Endothelial cell (in vitro differentiated cells): ENCODE results near the gene VRK2. TPM values are rescaled to one million over a fixed set of nuclear protein-coding genes. Genes with fewer than 3 reads are reported as not detected.
"Not testable (repeated sequence)": the region's sequence is repeated elsewhere in the genome, so short reads cannot be mapped to it uniquely, and the experiment has no call there.

Source experiments
- DNase-seq: peaks from one replicate; pipeline ENCODE4 v3.0.0; 2021; ENCODE audit warnings: low spot score
- H3K27ac Mint-ChIP-seq: one replicate; pipeline ENCODE4 v1.8.0; 2021; ENCODE audit warnings: mixed read lengths, inconsistent platforms; ENCODE audit not compliant: unreplicated experiment
- H3K27me3 Mint-ChIP-seq: one replicate; pipeline ENCODE4 v1.8.0; 2021; ENCODE audit warnings: mild to moderate bottlenecking, moderate library complexity, mixed read lengths, inconsistent platforms; ENCODE audit not compliant: unreplicated experiment
- H3K36me3 Mint-ChIP-seq: one replicate; pipeline ENCODE4 v1.8.0; 2021; ENCODE audit warnings: mild to moderate bottlenecking, low read depth, mixed read lengths, inconsistent platforms; ENCODE audit not compliant: unreplicated experiment
- H3K4me1 Mint-ChIP-seq: one replicate; pipeline ENCODE4 v1.8.0; 2021; ENCODE audit warnings: mild to moderate bottlenecking, mixed read lengths, inconsistent platforms; ENCODE audit not compliant: unreplicated experiment
- H3K4me3 Mint-ChIP-seq: one replicate; pipeline ENCODE4 v1.8.0; 2021; ENCODE audit warnings: mild to moderate bottlenecking, mixed read lengths, inconsistent platforms; ENCODE audit not compliant: unreplicated experiment
- H3K9me3 Mint-ChIP-seq: one replicate; pipeline ENCODE4 v1.8.0; 2021; ENCODE audit warnings: mixed read lengths, inconsistent platforms; ENCODE audit not compliant: unreplicated experiment
- total RNA-seq: library from RNA; stranded (reverse); fragmentation: NEBNext Ultra II Directional; extraction: Animal tissue kit (Norgen Biotek cat#: 25700); gene quantifications from one replicate; pipeline ENCODE4 v1.2.1, GENCODE V29; 2021; ENCODE audit not compliant: unreplicated experiment
- TF ChIP-seq, protein P1 (sequence below): fragments of 200-600 bp; sonication (generic); IDR thresholded peaks from one replicate; pipeline ENCODE4 v1.5.0; 2021; ENCODE audit warnings: antibody characterized with exemption; ENCODE audit not compliant: unreplicated experiment

VRK2 gene
- total RNA-seq, 1 donor from 2014 or later: 18.3 TPM

DNA sequence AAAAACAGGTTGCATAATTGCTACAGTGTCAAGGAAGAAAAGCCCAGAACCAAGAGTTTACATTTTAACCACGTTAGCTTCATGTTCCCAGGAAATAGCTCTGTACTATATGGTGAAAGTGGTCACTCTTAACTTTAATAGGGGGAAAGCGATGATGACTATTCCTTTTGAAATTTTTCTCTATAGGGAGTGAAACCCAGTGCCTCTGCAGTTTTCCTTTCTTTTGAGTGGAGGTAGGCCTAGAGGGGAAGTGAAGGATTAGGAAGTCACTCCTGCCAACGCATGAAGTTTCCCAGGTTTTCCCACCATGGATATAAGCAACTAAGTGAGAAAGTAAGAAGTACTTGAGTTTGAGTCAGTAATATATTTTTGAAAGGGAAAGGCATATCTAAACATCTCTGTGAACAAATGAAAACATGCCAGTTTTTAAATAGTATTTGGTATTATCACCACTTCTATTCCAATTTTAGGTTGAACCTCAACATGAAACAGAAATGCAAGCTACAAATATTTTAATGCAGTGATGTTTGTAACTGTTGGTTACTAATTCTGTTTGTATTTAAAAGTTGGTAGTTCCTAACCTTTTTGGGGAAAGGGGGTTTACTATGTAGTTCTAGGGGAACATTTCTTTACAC lies 91.9 kb downstream of the VRK2 start:
- no peaks in the 10 kb centered on the region for H3K36me3 Mint-ChIP-seq
- H3K4me3 Mint-ChIP-seq: no peak overlapping the region
- H3K27ac Mint-ChIP-seq: no peak overlapping the region
- H3K4me1 Mint-ChIP-seq: peaks cover 5% of the 10 kb centered on the region
- peaks cover 2% of the 10 kb centered on the region for H3K27me3 Mint-ChIP-seq
- TF ChIP-seq, protein P1, sequence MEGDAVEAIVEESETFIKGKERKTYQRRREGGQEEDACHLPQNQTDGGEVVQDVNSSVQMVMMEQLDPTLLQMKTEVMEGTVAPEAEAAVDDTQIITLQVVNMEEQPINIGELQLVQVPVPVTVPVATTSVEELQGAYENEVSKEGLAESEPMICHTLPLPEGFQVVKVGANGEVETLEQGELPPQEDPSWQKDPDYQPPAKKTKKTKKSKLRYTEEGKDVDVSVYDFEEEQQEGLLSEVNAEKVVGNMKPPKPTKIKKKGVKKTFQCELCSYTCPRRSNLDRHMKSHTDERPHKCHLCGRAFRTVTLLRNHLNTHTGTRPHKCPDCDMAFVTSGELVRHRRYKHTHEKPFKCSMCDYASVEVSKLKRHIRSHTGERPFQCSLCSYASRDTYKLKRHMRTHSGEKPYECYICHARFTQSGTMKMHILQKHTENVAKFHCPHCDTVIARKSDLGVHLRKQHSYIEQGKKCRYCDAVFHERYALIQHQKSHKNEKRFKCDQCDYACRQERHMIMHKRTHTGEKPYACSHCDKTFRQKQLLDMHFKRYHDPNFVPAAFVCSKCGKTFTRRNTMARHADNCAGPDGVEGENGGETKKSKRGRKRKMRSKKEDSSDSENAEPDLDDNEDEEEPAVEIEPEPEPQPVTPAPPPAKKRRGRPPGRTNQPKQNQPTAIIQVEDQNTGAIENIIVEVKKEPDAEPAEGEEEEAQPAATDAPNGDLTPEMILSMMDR: no peak
- DNase-seq: no peak
- no peaks in the 10 kb centered on the region for H3K9me3 Mint-ChIP-seq

DNA sequence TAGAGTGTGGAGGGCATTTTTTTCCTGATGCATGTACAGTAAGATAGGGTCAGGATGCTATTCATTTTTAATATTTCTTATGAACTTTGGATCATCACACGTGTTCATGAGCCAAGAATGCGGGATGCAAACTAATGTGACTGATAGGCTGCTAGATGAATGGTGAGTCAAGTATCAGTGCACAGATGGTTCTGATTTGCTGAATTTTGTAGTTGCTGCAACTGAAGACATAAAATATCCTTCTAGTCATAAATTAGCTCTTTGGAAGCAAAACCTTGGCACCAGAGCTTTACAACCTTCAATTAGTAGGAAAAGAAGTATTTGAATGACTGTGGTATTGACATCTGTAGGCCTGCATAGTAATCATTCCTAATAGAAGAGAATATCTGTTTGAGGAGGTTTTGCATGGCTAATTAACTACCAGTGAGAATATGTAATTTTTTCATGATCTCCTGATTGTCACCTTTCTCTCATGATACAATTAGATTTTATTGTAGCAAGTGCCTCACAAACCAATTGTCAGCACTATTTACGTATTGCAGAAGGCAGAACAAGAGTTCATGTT lies 94.0 kb downstream of the VRK2 start:
- no peak for DNase-seq
- Mint-ChIP-seq H3K36me3 (no peaks in the 10 kb centered on the region), H3K4me1 (peaks cover 5% of the 10 kb centered on the region), H3K9me3 (no peaks in the 10 kb centered on the region), H3K27ac (no peak overlapping the region), H3K4me3 (no peak overlapping the region), H3K27me3 (peaks cover 2% of the 10 kb centered on the region)
- TF ChIP-seq, protein P1: no peak

DNA sequence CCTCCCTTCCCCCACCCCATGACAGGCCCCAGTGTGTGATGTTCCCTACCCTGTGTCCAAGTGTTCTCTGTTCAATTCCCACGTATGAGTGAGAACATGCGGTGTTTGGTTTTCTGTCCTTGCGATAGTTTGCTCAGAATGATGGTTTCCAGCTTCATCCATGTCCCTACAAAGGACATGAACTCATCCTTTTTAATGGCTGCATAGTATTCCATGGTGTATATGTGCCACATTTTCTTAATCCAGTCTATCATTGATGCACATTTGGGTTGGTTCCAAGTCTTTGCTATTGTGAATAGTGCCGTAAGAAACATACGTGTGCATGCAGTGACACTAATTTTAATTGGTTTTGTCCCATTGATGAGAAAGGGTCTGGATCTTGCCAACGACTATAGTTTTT lies 99.2 kb downstream of the VRK2 start:
- not testable (repeated sequence) for H3K36me3 Mint-ChIP-seq, H3K27me3 Mint-ChIP-seq, H3K4me3 Mint-ChIP-seq, H3K27ac Mint-ChIP-seq, H3K4me1 Mint-ChIP-seq, H3K9me3 Mint-ChIP-seq, DNase-seq

DNA sequence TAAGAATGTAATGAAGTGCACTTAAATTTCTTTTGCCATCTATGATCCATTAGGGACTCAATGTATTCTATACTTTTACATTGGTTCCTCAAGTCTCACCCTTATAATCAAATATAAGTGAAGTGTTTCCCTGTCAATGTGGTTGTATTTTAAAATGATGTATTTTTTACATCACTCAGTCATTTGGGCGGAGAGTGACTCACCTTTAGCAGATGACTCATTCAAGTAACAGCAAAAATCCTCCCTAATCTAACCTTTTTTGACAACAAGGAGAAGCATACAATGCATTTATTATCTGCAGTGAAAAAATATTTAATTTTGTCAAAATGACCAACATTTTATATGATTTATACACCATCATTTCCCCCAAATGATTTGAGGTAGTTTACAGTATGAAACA lies 100.1 kb downstream of the VRK2 start:
- Mint-ChIP-seq H3K27me3 (peaks cover 2% of the 10 kb centered on the region), H3K9me3 (no peaks in the 10 kb centered on the region), H3K4me3 (no peak overlapping the region), H3K4me1 (no peaks in the 10 kb centered on the region), H3K36me3 (no peaks in the 10 kb centered on the region), H3K27ac (no peak overlapping the region)
- TF ChIP-seq, protein P1: no peak
- DNase-seq: no peak

DNA sequence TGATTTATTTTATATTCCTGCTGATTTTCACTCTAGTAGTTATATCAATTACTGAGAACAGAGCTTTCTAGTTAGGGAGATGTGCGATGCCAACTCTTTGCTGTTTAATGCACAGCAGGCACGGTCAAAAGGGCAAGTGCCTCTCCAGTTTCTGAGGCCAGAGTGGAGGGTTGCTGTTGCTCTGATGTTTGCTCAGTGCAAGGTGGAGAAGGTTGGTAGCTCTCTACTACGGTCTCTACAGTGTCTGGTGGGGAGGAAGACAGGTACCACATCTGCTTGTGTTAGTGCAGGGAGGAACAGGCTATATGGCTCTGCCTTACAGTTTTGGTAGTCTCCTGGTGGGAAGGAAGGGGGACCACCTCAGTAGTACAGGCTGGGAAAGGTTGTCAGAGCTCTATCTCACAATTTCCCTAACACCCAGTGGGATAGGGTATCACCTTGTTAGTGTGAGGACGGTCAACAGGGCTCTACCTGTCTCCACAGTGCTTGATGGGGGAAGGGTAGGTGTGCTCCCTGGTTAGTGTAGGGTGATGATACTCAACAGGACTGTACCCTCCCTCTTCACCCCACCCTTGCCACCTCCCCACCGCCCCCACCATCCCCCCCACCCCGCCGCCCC lies 108.7 kb downstream of the VRK2 start:
- TF ChIP-seq, protein P1: no peak
- Mint-ChIP-seq H3K4me3 (no peak overlapping the region), H3K4me1 (no peaks in the 10 kb centered on the region), H3K9me3 (no peaks in the 10 kb centered on the region), H3K36me3 (no peaks in the 10 kb centered on the region), H3K27me3 (no peaks in the 10 kb centered on the region), H3K27ac (no peak overlapping the region)
- DNase-seq: no peak
